Neural progenitor cell (in vitro differentiated cells): Measurements from ENCODE around the gene COX6A2.

ENCODE experiments used
- CTCF ChIP-seq: fragments of 200-600 bp; sonication (generic); IDR thresholded peaks from 2 replicates; pipeline ENCODE4 v1.5.1; 2017; ENCODE audit warnings: antibody characterized with exemption, mild to moderate bottlenecking
- EZH2 ChIP-seq: fragments of 200-600 bp; sonication (generic); IDR thresholded peaks from 2 replicates; pipeline ENCODE4 v1.6.1; 2017; ENCODE audit warnings: antibody characterized with exemption, mild to moderate bottlenecking, moderate library complexity

- no peak for TF ChIP-seq EZH2
- TF ChIP-seq CTCF = no peak
Measured at GRCh38 chr16:31414706-31415105, 13.5 kb downstream of the COX6A2 start.
